GM19099 (cell line): ENCODE data around the gene TYSND1.

Source experiments
- POLR2A ChIP-seq: IDR thresholded peaks from 3 replicates; pipeline ENCODE4 v1.6.1; 2011; ENCODE audit warnings: low read depth; ENCODE audit not compliant: insufficient read length; ENCODE audit errors: extremely low read depth

Gene TYSND1

DNA sequence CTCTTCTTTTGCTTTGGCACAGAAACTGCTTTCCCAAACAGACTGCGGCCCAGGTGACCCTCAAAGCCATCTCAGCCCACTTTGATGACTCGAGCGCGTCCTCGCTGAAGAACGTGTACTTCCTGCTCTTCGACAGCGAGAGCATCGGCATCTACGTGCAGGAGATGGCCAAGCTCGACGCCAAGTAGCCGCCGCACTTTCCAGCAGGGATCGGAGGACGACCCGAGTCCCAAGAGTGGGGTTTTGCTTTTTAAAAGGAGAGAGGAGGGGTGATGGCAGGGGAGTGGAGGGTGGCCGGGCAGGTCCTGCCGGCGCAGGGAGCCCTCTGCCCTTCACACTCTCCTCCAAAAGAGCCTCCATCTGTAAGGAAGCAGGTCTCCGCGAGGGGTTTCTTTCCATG, 35.0 kb downstream of the TYSND1 start:
- TF ChIP-seq POLR2A, result no peak

DNA sequence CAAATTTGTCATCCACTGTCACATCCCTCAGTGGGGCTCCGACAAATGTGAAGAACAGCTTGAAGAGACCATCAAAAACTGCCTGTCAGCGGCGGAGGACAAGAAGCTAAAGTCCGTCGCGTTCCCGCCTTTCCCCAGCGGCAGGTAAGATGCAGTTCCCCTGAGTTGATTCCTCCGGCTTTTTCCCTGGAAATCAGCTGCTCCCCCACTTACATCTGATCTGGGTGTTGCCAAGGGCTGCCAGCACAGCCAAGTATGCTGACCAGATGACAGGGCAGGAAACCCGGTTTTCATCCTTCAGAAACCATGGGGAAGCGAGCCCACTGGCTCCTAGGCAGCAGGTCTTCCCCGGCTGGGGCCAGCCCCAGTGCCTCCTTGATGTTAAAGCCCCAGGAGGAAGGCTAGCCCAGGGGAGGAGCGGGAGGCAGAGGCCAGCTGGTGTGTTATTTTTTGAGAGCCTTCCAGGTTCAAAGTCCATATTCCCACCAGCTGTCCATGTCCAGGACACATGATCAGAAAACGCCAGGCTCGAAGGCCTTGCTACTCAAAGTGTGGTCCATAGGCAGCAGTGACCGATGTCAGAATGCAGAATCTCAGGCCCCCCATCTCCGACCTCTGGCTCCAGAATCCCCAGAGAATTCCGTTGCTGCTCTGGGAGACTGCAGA, 37.3 kb downstream of the TYSND1 start:
- TF ChIP-seq POLR2A, result no peak

DNA sequence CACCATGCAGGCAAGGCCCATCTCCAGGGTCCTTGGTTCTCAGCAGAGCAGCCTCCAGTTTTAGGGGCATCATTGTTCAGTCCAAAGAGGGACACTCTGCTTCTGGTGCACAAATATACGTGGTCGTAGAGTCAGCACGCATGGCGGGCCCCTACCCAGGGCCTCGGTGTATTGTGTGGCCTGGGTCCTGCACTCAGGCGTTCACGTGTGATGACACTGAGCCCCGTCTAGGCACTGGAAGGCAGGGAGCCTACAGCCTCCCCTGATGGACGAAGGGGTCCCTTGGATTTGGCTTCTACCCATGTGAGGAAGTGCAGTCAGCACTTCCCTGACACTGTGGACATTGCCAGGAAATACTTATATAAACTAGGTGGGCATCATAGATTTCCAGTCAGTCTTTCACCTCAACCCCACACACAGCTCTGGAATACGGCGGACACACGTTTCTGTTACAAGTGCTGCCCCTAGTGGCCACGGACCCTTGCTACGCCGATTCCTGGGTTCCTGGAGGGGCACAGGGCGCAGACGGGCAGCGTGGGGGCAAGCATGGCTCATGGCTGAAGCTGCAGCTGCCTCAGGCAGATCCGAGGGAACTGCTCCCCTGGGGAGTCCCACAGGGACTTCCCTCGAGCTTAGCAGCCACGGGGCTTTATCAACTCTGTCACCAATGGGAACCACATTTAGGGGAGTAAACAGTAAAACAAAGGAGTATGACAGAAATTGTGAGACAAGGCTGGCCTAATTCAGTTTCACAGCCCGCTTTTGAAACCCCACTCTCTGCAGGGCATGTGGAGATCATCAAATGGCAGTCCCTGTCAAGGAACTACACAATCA, 39.3 kb downstream of the TYSND1 start:
- no peak for TF ChIP-seq POLR2A

DNA sequence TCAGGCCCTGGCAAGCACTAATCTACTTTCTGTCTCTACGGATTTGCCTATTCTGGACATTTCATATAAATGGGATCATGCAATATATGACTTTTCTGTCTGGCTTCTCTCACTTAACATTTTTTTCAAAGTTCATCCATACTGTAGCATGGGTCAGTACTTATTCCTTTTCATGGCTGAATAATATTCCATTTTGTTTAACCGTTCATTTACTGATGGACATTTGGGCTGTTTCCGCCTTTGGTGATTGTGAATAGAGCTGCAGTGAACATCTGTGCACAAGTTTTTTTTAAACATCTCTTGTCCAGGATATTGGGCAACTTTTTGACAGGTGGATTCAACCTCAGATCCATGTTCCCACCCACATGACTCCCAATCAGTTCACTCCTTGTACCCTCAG, 44.8 kb downstream of the TYSND1 start:
- TF ChIP-seq POLR2A, result no peak

DNA sequence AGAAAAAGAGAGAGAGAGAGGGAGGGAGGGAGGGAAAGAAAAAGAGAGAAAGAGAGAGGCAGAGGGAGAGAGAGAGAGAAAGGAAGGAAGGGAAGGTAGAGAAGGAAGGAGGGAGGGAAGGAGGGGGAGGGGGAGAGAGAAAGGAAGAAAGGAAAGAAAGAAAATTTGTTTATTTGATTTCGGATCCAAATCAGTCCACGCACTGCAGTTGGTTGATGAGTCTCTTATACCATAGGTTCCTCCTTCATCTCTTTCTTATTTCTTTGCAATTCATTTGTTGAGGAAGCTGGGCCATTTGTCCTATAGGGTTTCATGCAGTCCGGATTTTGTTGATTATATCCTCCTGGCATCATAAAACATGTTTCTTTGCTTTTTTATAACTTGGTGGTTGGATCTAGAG, 48.2 kb downstream of the TYSND1 start:
- TF ChIP-seq POLR2A, result no peak

DNA sequence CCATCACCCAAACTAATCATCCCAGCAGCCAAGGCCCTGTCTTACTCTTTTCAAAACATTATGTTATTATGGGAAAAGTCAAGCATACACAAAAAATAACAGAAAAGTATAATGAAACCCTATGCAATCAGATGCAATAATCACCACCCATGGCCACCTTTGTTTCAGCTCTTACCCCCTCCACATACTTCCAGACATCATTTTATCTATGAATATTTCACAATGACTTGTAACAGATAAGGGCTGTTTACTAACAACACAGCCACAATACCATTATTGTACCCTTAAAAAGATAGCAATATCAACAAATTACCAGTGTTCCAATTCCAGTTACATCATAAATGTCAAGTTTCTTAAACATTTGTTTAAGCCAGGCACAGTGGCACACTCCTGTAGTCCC, 49.0 kb downstream of the TYSND1 start:
- no peak for TF ChIP-seq POLR2A

DNA sequence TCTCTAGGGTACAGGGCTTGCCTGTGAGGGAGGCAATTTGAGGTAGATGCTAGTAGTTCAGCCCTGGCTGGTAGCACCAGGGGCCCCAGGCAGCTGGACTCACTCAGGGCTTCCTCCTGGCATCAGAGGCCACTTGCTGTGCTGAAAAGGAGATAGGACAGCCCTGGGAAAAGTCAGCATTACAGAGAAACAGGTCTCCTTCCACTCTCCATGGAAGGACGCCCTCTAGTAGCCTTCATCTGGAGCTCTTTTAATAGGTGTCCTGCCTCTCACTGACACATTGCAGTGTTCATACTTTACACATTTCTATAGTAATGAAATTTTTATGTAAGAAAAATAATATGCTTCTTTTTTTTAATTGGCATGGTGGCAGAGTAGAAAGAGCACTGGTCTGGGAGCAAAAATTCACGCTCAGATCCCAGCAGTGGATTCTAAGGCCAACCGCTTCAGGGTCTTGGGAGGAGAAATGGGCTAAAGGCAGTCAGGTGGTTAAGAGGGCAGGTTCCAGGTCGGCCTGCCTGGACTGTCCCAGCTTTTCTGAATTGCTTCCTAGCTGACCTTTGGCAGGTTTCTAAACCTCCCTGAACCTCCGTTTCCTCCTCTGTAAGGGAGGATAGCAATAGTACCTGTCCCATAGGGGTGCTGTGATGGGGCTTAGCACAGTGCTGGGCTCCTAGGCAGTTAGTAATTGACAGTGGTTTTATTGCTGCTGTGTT, 49.6 kb downstream of the TYSND1 start:
- TF ChIP-seq POLR2A, result no peak

DNA sequence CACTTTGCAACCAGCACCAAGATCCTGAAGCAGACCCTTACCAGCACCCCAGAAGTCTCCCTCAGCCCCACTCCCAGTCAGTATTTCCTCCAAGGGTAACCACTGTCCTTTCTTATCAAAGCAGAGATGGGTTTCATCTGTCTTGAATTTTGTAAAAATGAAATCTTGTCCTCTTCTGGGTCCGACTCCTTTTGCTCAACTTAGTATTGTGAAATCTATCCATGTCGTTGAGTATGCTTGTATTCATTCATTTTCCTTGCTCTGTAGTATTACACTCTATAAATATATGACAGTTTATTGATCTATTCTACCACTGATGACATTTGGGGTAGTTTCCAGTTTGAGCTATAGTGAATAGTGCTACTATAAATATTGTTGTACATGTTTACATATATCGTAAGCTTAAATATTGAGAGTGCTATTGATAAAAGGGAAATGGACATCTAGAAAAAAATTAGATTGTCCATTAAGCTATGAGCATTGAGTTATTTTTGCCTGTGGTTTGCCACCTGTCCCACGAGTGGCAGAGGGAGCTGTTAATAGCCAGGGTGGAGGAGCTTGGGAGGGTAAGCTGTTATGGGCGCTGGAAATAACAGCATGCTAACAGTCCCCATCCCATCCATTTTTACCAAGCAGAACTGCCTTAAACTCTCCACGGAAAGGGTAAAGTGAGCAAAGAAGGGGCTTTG, 50.3 kb downstream of the TYSND1 start:
- no peak for TF ChIP-seq POLR2A

DNA sequence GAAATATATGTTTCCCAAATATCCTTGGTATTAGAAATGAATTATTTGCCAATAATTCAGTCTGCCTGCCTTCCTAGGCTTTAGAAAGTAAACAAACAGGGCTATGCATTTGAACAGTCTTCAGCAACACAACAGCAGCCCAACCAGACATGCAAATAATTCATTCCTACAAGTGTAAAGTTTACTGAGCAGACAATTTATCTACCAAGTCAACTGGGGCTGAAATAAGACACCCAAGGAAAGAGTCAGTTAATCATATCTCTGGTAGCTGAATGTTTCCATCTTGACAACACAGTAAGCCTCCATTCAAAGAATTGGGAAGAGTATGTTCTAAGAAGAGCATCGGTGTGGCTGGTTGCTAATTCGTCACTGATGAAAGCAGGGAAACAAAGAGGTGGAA, 52.2 kb downstream of the TYSND1 start:
- TF ChIP-seq POLR2A, result no peak

DNA sequence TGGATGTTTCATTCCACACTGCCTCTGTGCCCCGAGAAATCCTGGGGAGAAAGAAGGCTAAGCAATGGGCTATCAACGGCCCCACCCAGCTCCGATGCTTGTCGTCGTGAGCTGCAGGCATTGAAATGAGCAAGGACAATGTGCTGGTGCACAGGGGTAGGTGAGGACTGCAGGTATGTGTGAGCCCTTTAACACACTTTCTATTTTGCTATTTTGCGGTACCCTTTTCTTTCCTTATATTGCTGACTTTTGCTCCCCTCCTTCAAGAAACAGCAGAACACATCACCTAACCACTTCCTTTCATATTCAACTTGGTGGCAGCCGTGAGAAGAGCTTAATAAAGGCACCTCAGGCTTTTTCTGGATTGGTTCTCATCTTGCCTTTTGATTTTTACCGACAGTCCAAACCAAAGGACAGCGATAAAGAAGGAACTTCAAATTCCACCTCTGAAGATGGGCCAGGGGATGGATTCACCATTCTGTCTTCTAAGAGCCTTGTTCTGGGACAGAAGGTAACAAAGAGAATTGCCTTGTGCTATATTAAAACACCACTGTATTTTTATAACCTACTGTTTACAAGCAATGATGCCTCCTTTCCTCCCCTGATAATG, 53.1 kb downstream of the TYSND1 start:
- TF ChIP-seq POLR2A, result no peak

DNA sequence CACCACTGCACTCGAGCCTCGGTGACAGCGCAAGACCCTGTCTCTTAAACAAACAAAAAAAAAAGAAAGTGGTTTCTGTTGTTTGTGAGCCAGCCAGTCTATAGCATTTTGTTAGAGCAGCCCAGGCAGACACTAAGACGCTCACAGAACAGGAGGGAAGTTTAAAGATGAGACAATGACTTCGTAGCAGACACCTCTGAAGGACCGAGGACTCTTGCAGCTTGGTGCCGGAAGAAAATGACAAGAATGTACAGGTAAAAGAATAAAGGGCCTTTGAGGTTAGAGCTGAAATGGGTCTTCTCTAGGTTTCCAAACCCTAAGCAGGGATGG, 54.1 kb downstream of the TYSND1 start:
- no peak for TF ChIP-seq POLR2A

DNA sequence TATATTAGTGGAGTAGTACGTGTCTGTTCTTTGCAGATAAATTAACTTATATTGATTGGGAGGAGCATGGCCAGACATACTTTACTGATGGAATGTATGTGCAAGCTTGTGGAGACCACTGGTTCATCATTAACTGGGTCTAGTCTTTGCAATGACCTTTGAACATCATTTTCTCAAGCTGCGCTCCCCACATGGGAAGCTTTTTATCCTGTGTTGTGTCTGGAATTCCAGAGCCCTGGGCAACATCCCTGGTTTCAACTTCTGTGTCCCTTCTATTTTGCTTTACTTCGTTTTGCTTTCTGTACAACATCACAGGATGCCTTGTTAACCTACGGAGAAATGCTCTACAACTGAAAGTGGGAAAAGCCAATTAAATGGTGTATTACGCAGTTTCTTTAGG, 55.5 kb downstream of the TYSND1 start:
- no peak for TF ChIP-seq POLR2A

DNA sequence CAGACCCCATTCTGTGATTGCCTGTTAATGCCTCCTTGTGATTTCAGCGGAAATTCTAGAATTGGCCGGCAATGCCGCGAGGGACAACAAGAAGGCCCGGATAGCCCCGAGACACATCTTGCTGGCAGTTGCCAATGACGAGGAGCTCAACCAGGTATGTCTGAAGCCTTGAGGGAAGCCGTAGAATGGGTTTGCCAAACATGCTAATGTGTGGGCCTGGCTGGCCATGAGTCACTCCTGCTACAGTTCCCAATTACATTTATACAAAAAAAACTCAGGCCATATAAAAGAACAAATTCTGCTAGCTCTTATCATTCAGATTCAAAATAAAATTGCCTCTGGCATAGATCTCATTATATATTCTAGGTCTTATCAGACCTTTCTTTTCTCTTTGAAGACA, 56.5 kb downstream of the TYSND1 start:
- TF ChIP-seq POLR2A, result no peak

DNA sequence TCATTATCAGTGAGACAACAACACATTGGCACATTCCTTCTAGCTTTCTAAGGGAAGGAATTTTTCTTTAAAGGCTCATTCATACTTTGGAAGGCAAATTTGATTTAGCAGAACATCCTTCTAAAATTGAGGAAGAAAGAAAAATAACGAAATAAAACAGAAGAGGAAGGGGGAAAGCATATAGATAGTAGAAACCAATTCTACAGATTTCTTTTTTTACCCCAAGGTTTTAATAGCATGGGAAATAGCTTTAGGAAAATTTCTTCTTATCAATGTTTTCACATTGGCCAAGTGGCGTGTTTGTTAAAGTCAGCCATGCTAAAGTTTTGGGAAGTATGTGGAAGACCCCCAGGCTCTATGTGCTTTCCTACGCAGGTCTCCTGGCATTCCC, 58.2 kb downstream of the TYSND1 start:
- no peak for TF ChIP-seq POLR2A
